ENCODE measurements around the gene DNM2.

GRCh38 chr19:10725415-10725814 lies 7.5 kb downstream of the DNM2 start:
- TF ChIP-seq EZH2 (IDR thresholded peaks at IDR 0.05) = no peak
- TF ChIP-seq FOXP2 (optimal IDR thresholded peaks at IDR 0.05; ENCODE audit: control extremely low read depth, extremely low read length, insufficient read depth) = no peak
